Thyroid gland (tissue), 4 donors: Measurements from ENCODE around the gene ROM1.

Source experiments
- CTCF ChIP-seq, 6 experiments: fragments of 200-600 bp in 3 of 6; fragments of 450-650 bp in 3 of 6; sonication (generic) in 3 of 6; IDR thresholded peaks; one replicate each; pipeline ENCODE4 v1.5.1; 2016 to 2019; ENCODE audit warnings: antibody characterized with exemption in 6 of 6, mild to moderate bottlenecking in 2 of 6, inconsistent platforms in 1 of 6, moderate library complexity in 1 of 6
- POLR2A ChIP-seq, 2 donors: fragments of 450-650 bp; IDR thresholded peaks; one replicate each; pipeline ENCODE4 v1.6.1; 2017; ENCODE audit warnings: antibody characterized with exemption in 2 of 2, mild to moderate bottlenecking in 2 of 2, moderate library complexity in 1 of 2

GRCh38 chr11:62603072-62603408 lies 10.0 kb upstream of the ROM1 start:
- TF ChIP-seq CTCF (IDR thresholded peaks at IDR 0.05), result no peak
- TF ChIP-seq POLR2A (IDR thresholded peaks at IDR 0.05), result no peak
